Thoracic aorta (tissue), 2 donors: ENCODE data around the gene FEZ2. TPM values are rescaled to one million over a fixed set of nuclear protein-coding genes. Genes with fewer than 3 reads are reported as not detected.
A peak's percentile ranks its signal among the peaks of the same experiment; 100 is the strongest.

Experiments used
- ATAC-seq: fragments of 150-250 bp; one replicate; pipeline ENCODE4 v1.8.0; 2017; ENCODE audit warnings: low read depth; ENCODE audit not compliant: insufficient number of reproducible peaks, low FRiP score
- DNase-seq: peaks from one replicate; pipeline ENCODE4 v3.0.0-alpha.2; 2020; ENCODE audit warnings: low spot score
- H3K27ac ChIP-seq, 2 donors: fragments of 200-600 bp; sonication (generic); 1 replicate in 1 of 2; 2 replicates in 1 of 2; pipeline ENCODE4 v1.5.1; 2016; ENCODE audit warnings: mild to moderate bottlenecking in 2 of 2, moderate library complexity in 2 of 2
- H3K27me3 ChIP-seq: fragments of 200-600 bp; sonication (generic); replicated peaks from 2 replicates; pipeline ENCODE4 v1.6.0; 2016; ENCODE audit warnings: mild to moderate bottlenecking; ENCODE audit not compliant: insufficient read depth
- H3K36me3 ChIP-seq: fragments of 200-600 bp; sonication (generic); one replicate; pipeline ENCODE4 v1.5.1; 2016
- H3K4me1 ChIP-seq, 2 donors: fragments of 200-600 bp; sonication (generic); 1 replicate in 1 of 2; 2 replicates in 1 of 2; pipeline versions ENCODE4 v1.5.1 to v1.6.0; 2016; ENCODE audit warnings: low read depth in 2 of 2, mild to moderate bottlenecking in 1 of 2; ENCODE audit not compliant: control insufficient read depth in 1 of 2
- H3K4me3 ChIP-seq: fragments of 200-600 bp; sonication (generic); 2 replicates; pipeline ENCODE4 v1.5.1; 2016; ENCODE audit warnings: mild to moderate bottlenecking
- H3K9me3 ChIP-seq: fragments of 200-600 bp; sonication (generic); 2 replicates; pipeline ENCODE4 v1.5.1; 2016
- CTCF ChIP-seq: fragments of 200-600 bp; sonication (generic); IDR thresholded peaks from one replicate; pipeline ENCODE4 v1.5.1; 2019; ENCODE audit warnings: antibody characterized with exemption
- total RNA-seq, 2 donors: library from RNA; depleted of rRNA; stranded (reverse); fragments of >200 nt; gene quantifications; one replicate each; pipeline versions ENCODE4 v1.1.0 to v1.2.3, GENCODE V29; 2016

The FEZ2 gene
- 10 to 100 TPM; 42.0 to 51.4 TPM for total RNA-seq

GRCh38 chr2:36597532-36598377 is at the start of gene FEZ2:
Gene FEZ2 (minus strand): TSS chr2:36598168. CDS start chr2:36598142, 26 bp downstream.
- ATAC-seq (peak; percentile 93), DNase-seq (peak; percentile 28)
- Histone ChIP-seq H3K27me3 (no peaks in the 10 kb centered on the region), H3K4me1 (peaks cover 12 to 26% of the 10 kb centered on the region in 2 donors), H3K27ac (peak within 1 kb of the TSS; percentile 34 to 67), H3K36me3 (no peaks in the 10 kb centered on the region), H3K4me3 (peak within 1 kb of the TSS; percentile 92), H3K9me3 (no peaks in the 10 kb centered on the region)
- TF ChIP-seq CTCF: no peak

GRCh38 chr2:36634981-36635597 is 37.1 kb upstream of the FEZ2 start:
- Histone ChIP-seq H3K27ac (peak overlapping the region in 1 of 2 donors; percentile 25), H3K4me3 (no peak overlapping the region), H3K4me1 (peaks cover 0 to 13% of the 10 kb centered on the region in 2 donors), H3K27me3 (no peaks in the 10 kb centered on the region), H3K36me3 (no peaks in the 10 kb centered on the region), H3K9me3 (no peaks in the 10 kb centered on the region)
- ATAC-seq (no peak), DNase-seq (no peak)
- no peak for TF ChIP-seq CTCF

- H3K9me3 ChIP-seq: no peaks in the 10 kb centered on the region
- ATAC-seq (no peak), DNase-seq (no peak)
- H3K27me3 ChIP-seq: no peaks in the 10 kb centered on the region
- TF ChIP-seq CTCF: no peak
- peaks cover 0 to 13% of the 10 kb centered on the region in 2 donors for H3K4me1 ChIP-seq
- no peak overlapping the region for H3K27ac ChIP-seq
- no peaks in the 10 kb centered on the region for H3K36me3 ChIP-seq
- H3K4me3 ChIP-seq: no peak overlapping the region
Observed at GRCh38 chr2:36633470-36634092, 35.6 kb upstream of the FEZ2 start.

- H3K4me3 ChIP-seq: no peak overlapping the region
- H3K4me1 ChIP-seq: no peaks in the 10 kb centered on the region
- H3K27me3 ChIP-seq: no peaks in the 10 kb centered on the region
- peaks cover 6% of the 10 kb centered on the region for H3K9me3 ChIP-seq
- no peak overlapping the region for H3K27ac ChIP-seq
- no peak for ATAC-seq
- TF ChIP-seq CTCF: no peak
- no peaks in the 10 kb centered on the region for H3K36me3 ChIP-seq
- DNase-seq: no peak
Observed at GRCh38 chr2:36626756-36627155, 28.8 kb upstream of the FEZ2 start.

- Histone ChIP-seq H3K4me3 (no peak overlapping the region), H3K36me3 (no peaks in the 10 kb centered on the region), H3K9me3 (peaks cover 6% of the 10 kb centered on the region), H3K27ac (no peak overlapping the region), H3K4me1 (no peaks in the 10 kb centered on the region), H3K27me3 (no peaks in the 10 kb centered on the region)
- DNase-seq (no peak), ATAC-seq (no peak)
- no peak for TF ChIP-seq CTCF
Observed at GRCh38 chr2:36626071-36626470, 28.1 kb upstream of the FEZ2 start.
